ENCODE results near the gene R3HCC1L. TPM values are rescaled to one million over a fixed set of nuclear protein-coding genes. Genes with fewer than 3 reads are reported as not detected.

The R3HCC1L gene
- total RNA-seq, 2 donors from 2014 or later, result 9.9 to 10.9 TPM

GRCh38 chr10:98292971-98293370 lies 158.5 kb downstream of the R3HCC1L start:
- ATAC-seq, result no peak
- 39 to 74% methylated on average over 4 of the region's 4 CpGs for WGBS, 2 donors
- TF ChIP-seq POLR2A (IDR thresholded peaks at IDR 0.05), result no peak
- TF ChIP-seq, protein P1, sequence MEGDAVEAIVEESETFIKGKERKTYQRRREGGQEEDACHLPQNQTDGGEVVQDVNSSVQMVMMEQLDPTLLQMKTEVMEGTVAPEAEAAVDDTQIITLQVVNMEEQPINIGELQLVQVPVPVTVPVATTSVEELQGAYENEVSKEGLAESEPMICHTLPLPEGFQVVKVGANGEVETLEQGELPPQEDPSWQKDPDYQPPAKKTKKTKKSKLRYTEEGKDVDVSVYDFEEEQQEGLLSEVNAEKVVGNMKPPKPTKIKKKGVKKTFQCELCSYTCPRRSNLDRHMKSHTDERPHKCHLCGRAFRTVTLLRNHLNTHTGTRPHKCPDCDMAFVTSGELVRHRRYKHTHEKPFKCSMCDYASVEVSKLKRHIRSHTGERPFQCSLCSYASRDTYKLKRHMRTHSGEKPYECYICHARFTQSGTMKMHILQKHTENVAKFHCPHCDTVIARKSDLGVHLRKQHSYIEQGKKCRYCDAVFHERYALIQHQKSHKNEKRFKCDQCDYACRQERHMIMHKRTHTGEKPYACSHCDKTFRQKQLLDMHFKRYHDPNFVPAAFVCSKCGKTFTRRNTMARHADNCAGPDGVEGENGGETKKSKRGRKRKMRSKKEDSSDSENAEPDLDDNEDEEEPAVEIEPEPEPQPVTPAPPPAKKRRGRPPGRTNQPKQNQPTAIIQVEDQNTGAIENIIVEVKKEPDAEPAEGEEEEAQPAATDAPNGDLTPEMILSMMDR (IDR thresholded peaks at IDR 0.05), result no peak
- intact Hi-C loops (cut with DNase I), result no loop called here
- no peaks in the 10 kb centered on the region for H3K9me3 ChIP-seq
- DNase-seq, result no peak
- no peaks in the 10 kb centered on the region for H3K27me3 ChIP-seq
- no peaks in the 10 kb centered on the region for H3K4me1 ChIP-seq
- no peak overlapping the region for H3K4me3 ChIP-seq
- H3K36me3 ChIP-seq (replicated peaks in 1 of 2; ENCODE audit: insufficient read depth in 1 of 2, low read depth in 2 of 2), result no peaks in the 10 kb centered on the region
- H3K27ac ChIP-seq, result no peak overlapping the region

DNA sequence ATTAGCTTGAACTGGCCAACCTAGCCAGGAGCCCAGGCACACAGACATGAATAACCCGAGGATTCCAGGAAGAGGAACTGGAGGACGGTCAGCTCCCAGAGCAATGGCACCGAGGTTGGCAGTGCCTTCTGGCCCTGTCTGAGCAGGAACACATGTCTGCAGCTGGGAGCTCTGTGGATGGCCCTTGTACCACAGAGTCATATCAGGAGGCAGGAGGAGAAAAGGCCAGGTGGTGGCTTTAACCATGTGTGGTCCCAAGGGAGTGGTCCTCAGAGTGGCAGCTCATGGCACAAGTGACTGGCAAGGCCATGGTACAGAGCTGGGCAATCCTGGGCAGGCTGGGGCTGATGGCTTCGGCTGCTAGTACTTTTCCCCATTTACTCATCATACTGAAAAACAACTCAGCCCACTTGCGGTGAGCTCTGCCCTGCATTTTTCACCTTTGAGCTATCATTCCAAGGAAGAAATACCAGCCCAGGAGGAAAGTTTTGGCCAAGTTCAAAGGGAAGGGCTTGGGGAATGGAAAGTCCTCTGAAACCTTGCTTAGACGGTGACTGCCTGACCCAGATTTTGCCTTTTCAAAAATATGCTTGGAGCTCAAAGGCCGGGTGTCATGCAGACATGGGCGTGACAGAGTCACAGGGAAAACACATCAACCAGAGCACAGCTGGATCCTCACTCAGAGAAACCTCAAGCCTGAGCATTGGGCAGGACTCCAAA lies 159.3 kb downstream of the R3HCC1L start:
- no peak for ATAC-seq
- Histone ChIP-seq H3K27me3 (no peaks in the 10 kb centered on the region), H3K27ac (no peak overlapping the region), H3K9me3 (no peaks in the 10 kb centered on the region), H3K4me1 (no peaks in the 10 kb centered on the region), H3K4me3 (no peak overlapping the region), H3K36me3 (replicated peaks in 1 of 2; ENCODE audit: insufficient read depth in 1 of 2, low read depth in 2 of 2) (no peaks in the 10 kb centered on the region)
- 63 to 65% methylated on average over 8 of the region's 8 CpGs for WGBS, 2 donors
- DNase-seq, result no peak
- intact Hi-C loops (cut with DNase I), result no loop called here
- TF ChIP-seq, protein P1 (IDR thresholded peaks at IDR 0.05), result no peak
- TF ChIP-seq POLR2A (IDR thresholded peaks at IDR 0.05), result no peak

DNA sequence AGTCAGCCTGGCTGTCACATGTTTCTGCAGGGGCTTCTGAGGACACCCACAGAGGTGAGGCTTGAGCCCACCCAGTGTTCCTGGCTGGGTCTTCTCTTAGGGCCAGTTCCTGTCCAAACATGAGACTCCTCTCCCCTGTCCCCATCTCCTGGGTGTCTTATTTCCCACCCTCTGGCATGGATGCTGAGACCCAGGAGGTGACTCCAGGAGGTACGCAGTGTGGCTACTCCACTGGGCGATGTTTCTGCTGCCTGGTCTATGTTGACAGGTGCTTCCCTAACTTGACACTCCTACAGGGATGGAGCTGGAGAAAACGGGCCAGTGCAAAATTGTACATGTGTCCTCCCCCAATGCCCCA lies 159.8 kb downstream of the R3HCC1L start:
- Histone ChIP-seq H3K27ac (no peak overlapping the region), H3K4me3 (no peak overlapping the region), H3K4me1 (no peaks in the 10 kb centered on the region), H3K9me3 (no peaks in the 10 kb centered on the region), H3K27me3 (no peaks in the 10 kb centered on the region), H3K36me3 (replicated peaks in 1 of 2; ENCODE audit: insufficient read depth in 1 of 2, low read depth in 2 of 2) (no peaks in the 10 kb centered on the region)
- TF ChIP-seq, protein P1 (IDR thresholded peaks at IDR 0.05), result no peak
- no peak for TF ChIP-seq POLR2A (IDR thresholded peaks at IDR 0.05)
- ATAC-seq, result no peak
- intact Hi-C loops (cut with DNase I), result no loop called here
- WGBS, 2 donors, result 58 to 63% methylated on average over 2 to 3 of the region's 3 CpGs
- DNase-seq, result no peak

Other genes with a start within 250 kb of the R3HCC1L start
- under 1 TPM in 1 of 2 donors, not detected in 1; 0.52 TPM for gene CRTAC1, start 104.0 kb upstream of the R3HCC1L start, total RNA-seq
- 10 to 100 TPM in 1 of 2 donors, 1 to 10 TPM in 1; 8.9 to 10.6 TPM for gene LOXL4, start 133.5 kb downstream of the R3HCC1L start, total RNA-seq

All from body of pancreas (tissue), 4 donors.